Heart right ventricle (tissue), 16 donors: Measurements from ENCODE around the gene IRF2BPL. TPM values are rescaled to one million over a fixed set of nuclear protein-coding genes. Genes with fewer than 3 reads are reported as not detected.

ENCODE experiments used
- ATAC-seq, 8 donors: fragments of 200-7000 bp; cut with Tn5 transposase; one replicate each; pipeline ENCODE4 v1.9.1; 2020; ENCODE audit warnings: mild to moderate bottlenecking in 8 of 8, moderate library complexity in 8 of 8, moderate number of reproducible peaks in 1 of 8
- DNase-seq, 2 donors: peaks; one replicate each; pipeline ENCODE4 v3.0.0-alpha.2; 2020
- H3K27ac ChIP-seq, 10 donors: fragments of 200-600 bp; sonication (generic) in 2 of 10; one replicate each; pipeline versions ENCODE4 v1.5.0 to v1.8.0; 2020 to 2022; ENCODE audit warnings: mild to moderate bottlenecking in 3 of 10
- H3K27me3 ChIP-seq, 7 donors: fragments of 200-600 bp; one replicate each; pipeline ENCODE4 v1.8.0; 2021 to 2022; ENCODE audit warnings: mild to moderate bottlenecking in 2 of 7
- H3K36me3 ChIP-seq, 9 donors: fragments of 200-600 bp; sonication (generic) in 1 of 9; one replicate each; pipeline versions ENCODE4 v1.5.0 to v1.8.0; 2020 to 2022; ENCODE audit warnings: mild to moderate bottlenecking in 2 of 9
- H3K4me1 ChIP-seq, 9 donors: fragments of 200-600 bp; sonication (generic) in 1 of 9; one replicate each; pipeline versions ENCODE4 v1.5.0 to v1.8.0; 2020 to 2022; ENCODE audit warnings: mild to moderate bottlenecking in 4 of 9
- H3K4me3 ChIP-seq, 10 donors: fragments of 200-600 bp; sonication (generic) in 2 of 10; one replicate each; pipeline versions ENCODE4 v1.5.0 to v1.8.0; 2020 to 2022; ENCODE audit warnings: mild to moderate bottlenecking in 7 of 10, moderate library complexity in 2 of 10
- H3K9me3 ChIP-seq, 11 donors: fragments of 200-600 bp in 10 of 11; sonication (generic) in 2 of 11; one replicate each; pipeline versions ENCODE4 v1.5.0 to v1.8.0; 2013 to 2022; ENCODE audit warnings: mild to moderate bottlenecking in 2 of 11, control low read depth in 1 of 11, moderate library complexity in 1 of 11
- WGBS, 2 donors: extraction: QIAGEN DNeasy Blood & Tissue Kit; methylation state at CpG; one replicate each; pipeline ENCODE4 v1.1.7; 2013; ENCODE audit warnings: inconsistent platforms in 1 of 2; 5-methylcytosine and 5-hydroxymethylcytosine counted together
- intact Hi-C, 10 donors: fragments of 100-400 bp; cut with DNase I; formaldehyde crosslinking; loops; one replicate each; pipeline versions ENCODE4 v1.11.1 to v1.14.2; 2022
- polyA plus RNA-seq, 2 donors: library from polyadenylated mRNA; stranded (reverse); fragments of 200-250 nt; gene quantifications; one replicate each; pipeline ENCODE4 v1.2.3, GENCODE V29; 2013
- total RNA-seq, 10 donors: library from RNA; stranded (reverse); fragmentation: NEBNext Ultra II Directional in 3 of 10; extraction: Animal tissue kit (Norgen Biotek cat#: 25700) in 3 of 10; gene quantifications; one replicate each; pipeline versions ENCODE4 v1.2.1 to v1.2.4, GENCODE V29; 2021 to 2023
- TF ChIP-seq, protein P1 (sequence below), 9 donors: fragments of 200-600 bp; sonication (generic) in 2 of 9; IDR thresholded peaks; one replicate each; pipeline versions ENCODE4 v1.5.0 to v1.8.0; 2021 to 2022; ENCODE audit warnings: antibody characterized with exemption in 9 of 9, mild to moderate bottlenecking in 5 of 9, moderate library complexity in 1 of 9
- donor health status: Arrhythmogenic right ventricular cardiomyopathy.
- donor health status: ischemic (EF 13 %, LVEDD 7.1; RV severe dilation, severe dysfunction).
- donor health status: healthy with polysubstance abuse.
- donor health status: DM: no; HTN: yes; CAD: no.
- donor health status: DM: no; HTN: no; CAD: no.
- donor health status: ischemic (EF 25% LVEDD 6.9; RV normal size, moderate dysfunction).
- donor health status: ischemic (EF 25% LVEDD 5.7; RV mildly dilated, moderate dysfunction).
- donor health status: healthy.
- donor health status: DM: yes; HTN: yes; CAD: no.
- donor health status: Ischemic cardiomyopathy.
- donor health status: ischemic (EF 35%, LVEDD 5.7; RV mildly dilated, moderate dysfunction).
- donor health status: nonischemic (EF 11% LVEDD 7.7; RV severe dilation, severe dysfunction).
- donor health status: DM: yes; HTN: yes; CAD: no.
- donor health status: PGD.
- donor health status: ischemic (EF 29% LVEDD 5.4; RV normal size, mild dysfunction).
- donor health status: nonischemic (EF 23%, LVEDD 6.1; RV moderate dilation, normal function).

The IRF2BPL gene
- total and polyA plus RNA-seq, 12 donors, result 6.6 to 66.6 (median 34.7) TPM

DNA sequence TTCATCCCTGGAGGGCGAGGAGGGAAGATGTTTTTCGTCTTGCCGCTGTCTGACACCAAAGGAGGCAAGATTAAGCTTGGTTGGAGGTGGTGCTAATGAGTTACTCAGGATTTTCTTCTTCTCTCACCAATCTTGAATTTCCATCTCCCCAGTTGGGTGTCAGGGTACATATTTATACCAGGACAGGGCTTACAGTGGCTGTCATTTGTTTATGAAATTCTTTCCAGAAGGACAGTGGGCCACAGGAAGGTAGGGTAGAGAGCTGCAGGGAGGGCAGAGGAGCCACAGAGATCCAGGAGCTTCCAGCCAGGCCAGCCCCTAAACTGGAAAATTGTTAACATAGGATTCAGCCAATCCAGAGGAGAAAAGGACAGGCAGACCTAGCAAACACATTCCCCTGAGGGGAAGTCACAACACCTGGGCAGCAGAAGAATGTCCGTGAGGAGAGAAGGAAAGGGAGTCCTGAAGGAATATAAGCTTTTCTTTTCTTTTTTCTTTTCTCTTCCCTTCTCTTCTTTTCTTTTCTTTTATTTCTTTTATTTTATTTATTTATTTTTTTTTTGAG, 40.5 kb downstream of the IRF2BPL start:
- ATAC-seq, result no peak
- intact Hi-C loops, result no loop called here
- TF ChIP-seq, protein P1, sequence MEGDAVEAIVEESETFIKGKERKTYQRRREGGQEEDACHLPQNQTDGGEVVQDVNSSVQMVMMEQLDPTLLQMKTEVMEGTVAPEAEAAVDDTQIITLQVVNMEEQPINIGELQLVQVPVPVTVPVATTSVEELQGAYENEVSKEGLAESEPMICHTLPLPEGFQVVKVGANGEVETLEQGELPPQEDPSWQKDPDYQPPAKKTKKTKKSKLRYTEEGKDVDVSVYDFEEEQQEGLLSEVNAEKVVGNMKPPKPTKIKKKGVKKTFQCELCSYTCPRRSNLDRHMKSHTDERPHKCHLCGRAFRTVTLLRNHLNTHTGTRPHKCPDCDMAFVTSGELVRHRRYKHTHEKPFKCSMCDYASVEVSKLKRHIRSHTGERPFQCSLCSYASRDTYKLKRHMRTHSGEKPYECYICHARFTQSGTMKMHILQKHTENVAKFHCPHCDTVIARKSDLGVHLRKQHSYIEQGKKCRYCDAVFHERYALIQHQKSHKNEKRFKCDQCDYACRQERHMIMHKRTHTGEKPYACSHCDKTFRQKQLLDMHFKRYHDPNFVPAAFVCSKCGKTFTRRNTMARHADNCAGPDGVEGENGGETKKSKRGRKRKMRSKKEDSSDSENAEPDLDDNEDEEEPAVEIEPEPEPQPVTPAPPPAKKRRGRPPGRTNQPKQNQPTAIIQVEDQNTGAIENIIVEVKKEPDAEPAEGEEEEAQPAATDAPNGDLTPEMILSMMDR (IDR thresholded peaks at IDR 0.05), result no peak

DNA sequence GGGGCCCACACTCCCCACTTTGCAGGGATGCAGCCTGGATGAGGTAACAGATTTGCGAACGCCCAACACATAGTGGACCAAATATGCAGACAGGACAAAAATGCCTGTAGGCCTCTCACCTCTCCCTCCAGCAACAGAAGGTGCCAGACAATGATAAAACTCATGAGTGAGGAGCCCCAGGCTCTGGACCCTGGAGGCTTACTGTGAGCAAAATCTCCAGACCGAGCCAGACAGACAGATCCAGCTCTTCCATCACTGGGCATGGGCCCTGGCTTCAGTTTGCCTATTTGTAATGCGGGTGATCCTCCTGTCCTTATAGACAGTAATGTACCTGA, 42.3 kb downstream of the IRF2BPL start:
- H3K27ac ChIP-seq, result no peak overlapping the region
- TF ChIP-seq, protein P1 (IDR thresholded peaks at IDR 0.05), result no peak
- no peak for DNase-seq
- WGBS, 2 donors, result 96 to 98% methylated on average over 4 of the region's 4 CpGs
- peak in 1 of 8 donors; percentile 26 for ATAC-seq
- H3K9me3 ChIP-seq, result peaks cover 0 to 8% (median 0%) of the 10 kb centered on the region in 11 donors
- H3K36me3 ChIP-seq, result no peaks in the 10 kb centered on the region
- intact Hi-C loops, result no loop called here
- H3K27me3 ChIP-seq, result no peaks in the 10 kb centered on the region
- H3K4me3 ChIP-seq, result no peak overlapping the region
- peaks cover 0 to 13% (median 0%) of the 10 kb centered on the region in 9 donors for H3K4me1 ChIP-seq

More for the DNA sequence above, 40.5 kb downstream of the IRF2BPL start:
- H3K27ac ChIP-seq, result no peak overlapping the region
- H3K9me3 ChIP-seq, result peaks cover 0 to 5% (median 0%) of the 10 kb centered on the region in 11 donors
- H3K4me1 ChIP-seq, result peaks cover 0 to 13% (median 0%) of the 10 kb centered on the region in 9 donors
- no peaks in the 10 kb centered on the region for H3K27me3 ChIP-seq
- H3K4me3 ChIP-seq, result no peak overlapping the region
- no peaks in the 10 kb centered on the region for H3K36me3 ChIP-seq
- 94% methylated on average over 4 of the region's 4 CpGs for WGBS, 2 donors
- DNase-seq, result no peak

DNA sequence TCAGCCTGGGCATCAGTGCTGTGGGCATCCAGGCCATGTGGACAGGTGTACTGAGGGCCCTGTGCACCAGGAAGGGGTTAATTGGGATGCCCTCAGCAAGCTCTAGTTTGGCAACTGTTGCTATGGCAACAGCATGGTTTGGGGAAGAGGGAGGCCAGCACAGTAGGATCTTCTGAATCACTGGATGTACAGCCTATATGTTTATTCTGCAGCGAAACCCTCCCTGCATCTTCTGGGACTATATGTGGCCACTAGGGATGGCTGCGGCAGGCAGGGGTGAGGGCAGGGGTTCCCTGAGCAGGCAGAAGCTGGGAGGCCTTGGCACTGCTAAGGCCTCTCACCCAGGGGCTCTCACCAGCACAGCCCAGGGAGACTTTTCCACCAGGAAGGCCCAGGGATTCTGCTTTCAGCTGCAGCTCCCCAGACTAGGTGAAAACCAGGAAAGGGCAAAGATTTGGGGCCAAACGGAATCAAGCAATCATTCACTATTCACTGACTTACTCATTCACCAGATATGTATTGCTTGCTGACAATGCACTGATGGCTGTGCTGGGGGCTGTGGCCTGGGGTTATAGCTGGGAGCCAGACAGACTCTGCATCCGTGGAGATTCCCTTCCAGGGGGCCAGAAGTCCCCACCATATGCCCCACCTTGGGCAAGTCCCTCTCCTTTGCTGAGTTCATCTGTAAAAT, 42.8 kb downstream of the IRF2BPL start:
- Histone ChIP-seq H3K27me3 (no peaks in the 10 kb centered on the region), H3K36me3 (no peaks in the 10 kb centered on the region), H3K4me3 (no peak overlapping the region), H3K4me1 (peaks cover 0 to 13% (median 0%) of the 10 kb centered on the region in 9 donors), H3K27ac (no peak overlapping the region), H3K9me3 (peaks cover 0 to 9% (median 0%) of the 10 kb centered on the region in 11 donors)
- ATAC-seq (peak in 1 of 8 donors; percentile 35), DNase-seq (no peak)
- WGBS, 2 donors, result 92 to 96% methylated on average over 4 of the region's 4 CpGs
- TF ChIP-seq, protein P1 (IDR thresholded peaks at IDR 0.05), result no peak
- intact Hi-C loops, result no loop called here

DNA sequence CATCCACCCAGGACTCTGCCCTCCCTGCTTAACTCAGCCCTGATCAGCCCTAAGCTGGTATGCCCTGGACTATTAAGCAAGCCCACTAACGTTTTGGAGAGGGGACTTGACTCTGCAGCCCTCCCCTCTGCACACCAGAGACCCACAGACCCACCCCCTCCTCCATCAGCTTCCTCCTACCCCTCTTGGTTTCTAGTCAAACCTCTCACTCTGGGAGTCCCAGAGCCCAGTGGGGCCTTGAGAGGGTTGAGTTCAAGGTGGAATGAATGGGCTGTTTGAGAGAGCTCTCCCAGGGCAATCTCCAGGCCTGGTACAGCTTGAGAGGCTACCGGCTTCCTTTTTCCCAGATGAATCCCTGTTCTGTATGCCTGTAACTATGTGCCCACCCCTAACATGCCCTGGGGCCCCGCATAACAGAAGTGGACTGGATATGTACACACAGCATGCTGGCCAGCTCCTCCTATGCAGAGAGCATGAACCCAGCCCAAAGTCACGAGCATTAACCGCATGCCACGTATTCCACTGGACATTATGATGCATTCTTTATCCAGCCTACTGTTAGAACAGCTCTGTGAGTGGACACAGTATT, 43.6 kb downstream of the IRF2BPL start:
- H3K27me3 ChIP-seq, result no peaks in the 10 kb centered on the region
- no peak overlapping the region for H3K27ac ChIP-seq
- no peak overlapping the region for H3K4me3 ChIP-seq
- TF ChIP-seq, protein P1 (IDR thresholded peaks at IDR 0.05), result no peak
- ATAC-seq (peak in 3 of 8 donors; percentile 13 to 30 (median 21)), DNase-seq (no peak)
- intact Hi-C loops, result no loop called here
- H3K36me3 ChIP-seq, result no peaks in the 10 kb centered on the region
- H3K4me1 ChIP-seq, result peaks cover 0 to 13% (median 0%) of the 10 kb centered on the region in 9 donors
- H3K9me3 ChIP-seq, result peaks cover 0 to 9% (median 0%) of the 10 kb centered on the region in 11 donors
- WGBS, 2 donors, result 63 to 72% methylated on average over 6 of the region's 6 CpGs
